Trophoblast cell (in vitro differentiated cells and primary cell): ENCODE data around the gene ATG12.

ENCODE experiments used
- DNase-seq, 2 donors: peaks; one replicate each; pipeline ENCODE4 v3.0.0-alpha.2; 2016
- H2AFZ ChIP-seq: 2 replicates; pipeline ENCODE4 v1.6.1; 2013; ENCODE audit warnings: low read length, moderate library complexity, mild to moderate bottlenecking; ENCODE audit not compliant: insufficient read depth, poor library complexity
- H2AK5ac ChIP-seq: 2 replicates; pipeline ENCODE4 v1.6.1; 2013; ENCODE audit warnings: mild to moderate bottlenecking, low read length
- H2BK120ac ChIP-seq: 2 replicates; pipeline ENCODE4 v1.6.1; 2013; ENCODE audit warnings: low read length, mild to moderate bottlenecking, moderate library complexity; ENCODE audit not compliant: insufficient read depth, poor library complexity
- H2BK12ac ChIP-seq: 2 replicates; pipeline ENCODE4 v1.6.1; 2013; ENCODE audit warnings: mild to moderate bottlenecking, low read length, moderate library complexity
- H2BK5ac ChIP-seq: 2 replicates; pipeline ENCODE4 v1.6.1; 2013; ENCODE audit warnings: low read length, low read depth, moderate library complexity, mild to moderate bottlenecking; ENCODE audit not compliant: poor library complexity
- H3K14ac ChIP-seq: 2 replicates; pipeline ENCODE4 v1.6.1; 2013; ENCODE audit warnings: mild to moderate bottlenecking, low read length
- H3K18ac ChIP-seq: 2 replicates; pipeline ENCODE4 v1.6.1; 2013; ENCODE audit warnings: mild to moderate bottlenecking, low read length
- H3K23ac ChIP-seq: 2 replicates; pipeline ENCODE4 v1.6.1; 2013; ENCODE audit warnings: low read length
- H3K27ac ChIP-seq: 2 replicates; pipeline ENCODE4 v1.5.1; 2013; ENCODE audit warnings: low read depth, mild to moderate bottlenecking, inconsistent platforms, low read length, moderate library complexity
- H3K27me3 ChIP-seq: 2 replicates; pipeline ENCODE4 v1.6.1; 2013; ENCODE audit warnings: inconsistent platforms, mild to moderate bottlenecking, low read length, moderate library complexity; ENCODE audit not compliant: insufficient read depth
- H3K36me3 ChIP-seq, 2 experiments: 1 replicate in 1 of 2; 2 replicates in 1 of 2; pipeline ENCODE4 v1.6.1; 2013; ENCODE audit warnings: low read length in 2 of 2, mild to moderate bottlenecking in 2 of 2, moderate library complexity in 1 of 2; ENCODE audit not compliant: insufficient read depth in 2 of 2, control insufficient read depth in 1 of 2
- H3K4ac ChIP-seq: 2 replicates; pipeline ENCODE4 v1.6.1; 2013; ENCODE audit warnings: low read depth, mild to moderate bottlenecking, low read length, moderate library complexity
- H3K4me1 ChIP-seq, 2 experiments: 1 replicate in 1 of 2; 2 replicates in 1 of 2; pipeline ENCODE4 v1.6.1; 2013; ENCODE audit warnings: low read length in 2 of 2, mild to moderate bottlenecking in 2 of 2, moderate library complexity in 1 of 2; ENCODE audit not compliant: insufficient read depth in 2 of 2, control insufficient read depth in 1 of 2
- H3K4me2 ChIP-seq: 2 replicates; pipeline ENCODE4 v1.6.1; 2013; ENCODE audit warnings: inconsistent platforms, mild to moderate bottlenecking, low read length, moderate library complexity
- H3K4me3 ChIP-seq: 2 replicates; pipeline ENCODE4 v1.5.1; 2013; ENCODE audit warnings: mild to moderate bottlenecking, low read depth, low read length, inconsistent platforms
- H3K79me1 ChIP-seq: one replicate; pipeline ENCODE4 v1.6.1; 2013; ENCODE audit warnings: low read length
- H3K79me2 ChIP-seq: 2 replicates; pipeline ENCODE4 v1.6.1; 2013; ENCODE audit warnings: low read length, mild to moderate bottlenecking; ENCODE audit not compliant: control insufficient read depth, insufficient read depth, poor library complexity
- H3K9ac ChIP-seq: 2 replicates; pipeline ENCODE4 v1.6.1; 2013; ENCODE audit warnings: mild to moderate bottlenecking, low read length
- H3K9me3 ChIP-seq: 2 replicates; pipeline ENCODE4 v1.6.1; 2013; ENCODE audit warnings: low read depth, mild to moderate bottlenecking, control low read depth, inconsistent platforms, low read length; ENCODE audit not compliant: insufficient read depth
- H4K12ac ChIP-seq: 2 replicates; pipeline ENCODE4 v1.6.1; 2013; ENCODE audit warnings: low read depth, mild to moderate bottlenecking, low read length, moderate library complexity
- H4K8ac ChIP-seq: 2 replicates; pipeline ENCODE4 v1.6.1; 2013; ENCODE audit warnings: low read depth, mild to moderate bottlenecking, low read length, moderate library complexity
- H4K91ac ChIP-seq: one replicate; pipeline ENCODE4 v1.6.1; 2013; ENCODE audit warnings: low read depth, mild to moderate bottlenecking, low read length, moderate library complexity
- WGBS: extraction: QIAGEN DNeasy Blood & Tissue Kit; methylation state at CpG from one replicate; pipeline ENCODE4 v1.1.7; 2013; ENCODE audit warnings: missing lambda C conversion rate; ENCODE audit not compliant: insufficient read length, insufficient coverage; ENCODE audit errors: extremely low coverage; 5-methylcytosine and 5-hydroxymethylcytosine counted together

ATG12 gene

DNA sequence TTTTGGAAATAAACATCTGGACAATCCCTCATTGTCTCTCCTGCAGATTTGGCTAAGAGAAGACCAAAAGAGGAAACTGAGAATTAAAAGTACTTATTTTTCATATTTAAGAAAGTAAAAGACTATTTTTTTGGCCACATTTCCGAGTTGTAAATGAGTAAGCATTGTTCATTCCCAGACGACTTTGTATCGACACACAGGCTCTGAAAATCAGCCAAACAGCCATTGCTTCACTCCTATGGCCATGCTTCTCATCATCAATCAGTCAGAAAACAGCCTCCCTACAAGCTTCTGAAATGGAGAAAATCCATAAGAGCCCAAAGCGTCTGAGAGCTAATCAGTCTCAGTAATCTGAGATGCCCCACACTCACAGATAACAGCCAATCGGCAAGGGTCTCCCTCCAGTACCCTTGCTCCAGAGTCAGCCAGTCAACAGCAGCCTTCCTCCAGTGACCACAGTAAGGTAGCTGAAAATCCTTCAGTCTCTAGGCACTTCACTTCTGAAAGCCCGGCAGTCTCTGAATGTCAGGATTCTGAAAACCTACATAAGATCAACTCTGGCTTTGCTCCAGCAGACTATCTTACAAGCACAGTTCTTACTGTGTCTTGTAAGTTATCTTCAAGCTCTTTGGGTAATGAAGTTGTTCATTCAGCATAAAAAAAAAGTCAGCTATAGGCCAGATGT lies 55.8 kb downstream of the ATG12 start:
- Histone ChIP-seq H4K8ac (no peak overlapping the region), H2BK5ac (no peak overlapping the region), H3K4me1 (no peaks in the 10 kb centered on the region), H3K9me3 (no peaks in the 10 kb centered on the region), H2BK12ac (no peak overlapping the region), H3K79me2 (no peaks in the 10 kb centered on the region), H3K4me3 (no peak overlapping the region), H2BK120ac (no peak overlapping the region), H3K23ac (no peak overlapping the region), H3K27ac (no peak overlapping the region), H2AK5ac (no peak overlapping the region), H2AFZ (no peak overlapping the region), H4K12ac (no peak overlapping the region), H3K79me1 (no peaks in the 10 kb centered on the region), H3K27me3 (no peaks in the 10 kb centered on the region), H3K14ac (no peak overlapping the region), H3K18ac (no peak overlapping the region), H4K91ac (no peak overlapping the region), H3K9ac (no peak overlapping the region), H3K4ac (no peak overlapping the region), H3K4me2 (no peak overlapping the region), H3K36me3 (no peaks in the 10 kb centered on the region)
- no CpG with 5 or more reads among the region's 6 CpGs for WGBS
- no peak for DNase-seq

DNA sequence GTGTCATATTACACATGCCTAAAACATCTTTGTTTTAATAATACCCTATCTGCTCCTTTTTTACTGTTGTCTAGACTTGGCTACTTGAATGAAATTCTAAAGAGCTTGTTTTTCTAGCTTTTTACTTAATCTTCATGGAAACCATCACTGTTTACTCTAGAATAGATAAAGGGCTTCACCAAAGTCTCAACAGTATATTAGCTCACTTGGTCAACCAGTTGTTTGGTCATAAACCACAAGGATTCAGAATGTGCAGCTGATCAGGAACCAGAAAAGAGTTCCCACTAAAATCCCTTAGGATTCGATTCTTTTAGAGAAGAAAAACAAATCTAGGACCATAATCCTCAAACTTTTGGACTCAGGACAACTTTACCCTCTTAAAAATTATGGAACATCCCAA lies 62.9 kb downstream of the ATG12 start:
- Histone ChIP-seq H3K36me3 (no peaks in the 10 kb centered on the region), H4K12ac (no peak overlapping the region), H3K79me1 (no peaks in the 10 kb centered on the region), H3K4me1 (no peaks in the 10 kb centered on the region), H4K91ac (no peak overlapping the region), H4K8ac (no peak overlapping the region), H3K4ac (no peak overlapping the region), H3K4me3 (no peak overlapping the region), H3K9ac (no peak overlapping the region), H2BK120ac (no peak overlapping the region), H3K14ac (no peak overlapping the region), H2AK5ac (no peak overlapping the region), H3K23ac (no peak overlapping the region), H3K27ac (no peak overlapping the region), H3K27me3 (no peaks in the 10 kb centered on the region), H2BK5ac (no peak overlapping the region), H2AFZ (no peak overlapping the region), H3K79me2 (no peaks in the 10 kb centered on the region), H3K18ac (no peak overlapping the region), H2BK12ac (no peak overlapping the region), H3K9me3 (no peaks in the 10 kb centered on the region), H3K4me2 (no peak overlapping the region)
- no CpG with 5 or more reads among the region's 1 CpG for WGBS
- peak in 1 of 2 donors; percentile 4 for DNase-seq
